ENCODE results near the gene SECTM1.

The SECTM1 gene

GRCh38 chr17:82297280-82297713 is 36.3 kb downstream of the SECTM1 start:
- peak overlapping the region; percentile 71 for H2AFZ ChIP-seq
- no peaks in the 10 kb centered on the region for H3K79me2 ChIP-seq
- peak overlapping the region; percentile 71 for H3K27ac ChIP-seq
- no peaks in the 10 kb centered on the region for H3K27me3 ChIP-seq (ENCODE audit: control insufficient read depth, insufficient read depth, low read length)
- TF ChIP-seq CTCF (IDR thresholded peaks at IDR 0.05), result no peak
- H3K4me3 ChIP-seq (ENCODE audit: low read depth, low read length), result peak overlapping the region; percentile 39
- H3K4me1 ChIP-seq, result peaks cover 8% of the 10 kb centered on the region
- H3K9ac ChIP-seq, result no peak overlapping the region
- no peaks in the 10 kb centered on the region for H3K36me3 ChIP-seq (ENCODE audit: control insufficient read depth, insufficient read depth, low read length)
- no peaks in the 10 kb centered on the region for H3K9me3 ChIP-seq (ENCODE audit: control insufficient read depth, low read length)
- peak overlapping the region; percentile 80 for H3K4me2 ChIP-seq (ENCODE audit: low read length)

- no peak for TF ChIP-seq CTCF (IDR thresholded peaks at IDR 0.05)
Observed at GRCh38 chr17:82296511-82297279, 36.9 kb downstream of the SECTM1 start.

DNA sequence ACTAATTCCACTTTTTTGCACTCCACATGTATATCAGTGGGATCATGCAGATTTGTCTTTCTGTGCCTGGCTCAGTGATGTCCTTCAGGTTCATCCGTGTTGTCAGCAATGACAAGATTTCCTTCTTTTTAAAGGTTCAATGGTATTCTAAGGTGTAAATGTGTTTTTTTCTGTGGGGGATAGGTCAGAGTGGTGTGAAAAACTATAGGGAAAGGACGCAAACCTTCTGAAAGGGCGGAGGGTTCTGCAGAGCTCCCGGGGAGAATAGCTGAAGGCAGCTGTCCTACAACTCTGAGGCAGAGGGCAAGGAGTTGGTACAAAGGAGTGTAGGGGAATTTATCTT is 38.1 kb downstream of the SECTM1 start:
- H3K4me1 ChIP-seq, result peaks cover 8% of the 10 kb centered on the region
- no peaks in the 10 kb centered on the region for H3K9me3 ChIP-seq (ENCODE audit: control insufficient read depth, low read length)

More at GRCh38 chr17:82296511-82297279, 36.9 kb downstream of the SECTM1 start:
- Histone ChIP-seq H3K36me3 (ENCODE audit: control insufficient read depth, insufficient read depth, low read length) (no peaks in the 10 kb centered on the region), H3K9me3 (ENCODE audit: control insufficient read depth, low read length) (no peaks in the 10 kb centered on the region), H2AFZ (no peak overlapping the region), H3K4me1 (peaks cover 8% of the 10 kb centered on the region), H3K27me3 (ENCODE audit: control insufficient read depth, insufficient read depth, low read length) (no peaks in the 10 kb centered on the region), H3K4me2 (ENCODE audit: low read length) (peak overlapping the region; percentile 80), H3K79me2 (no peaks in the 10 kb centered on the region), H3K27ac (peak overlapping the region; percentile 71), H3K9ac (no peak overlapping the region), H3K4me3 (ENCODE audit: low read depth, low read length) (peak overlapping the region; percentile 39)

DNA sequence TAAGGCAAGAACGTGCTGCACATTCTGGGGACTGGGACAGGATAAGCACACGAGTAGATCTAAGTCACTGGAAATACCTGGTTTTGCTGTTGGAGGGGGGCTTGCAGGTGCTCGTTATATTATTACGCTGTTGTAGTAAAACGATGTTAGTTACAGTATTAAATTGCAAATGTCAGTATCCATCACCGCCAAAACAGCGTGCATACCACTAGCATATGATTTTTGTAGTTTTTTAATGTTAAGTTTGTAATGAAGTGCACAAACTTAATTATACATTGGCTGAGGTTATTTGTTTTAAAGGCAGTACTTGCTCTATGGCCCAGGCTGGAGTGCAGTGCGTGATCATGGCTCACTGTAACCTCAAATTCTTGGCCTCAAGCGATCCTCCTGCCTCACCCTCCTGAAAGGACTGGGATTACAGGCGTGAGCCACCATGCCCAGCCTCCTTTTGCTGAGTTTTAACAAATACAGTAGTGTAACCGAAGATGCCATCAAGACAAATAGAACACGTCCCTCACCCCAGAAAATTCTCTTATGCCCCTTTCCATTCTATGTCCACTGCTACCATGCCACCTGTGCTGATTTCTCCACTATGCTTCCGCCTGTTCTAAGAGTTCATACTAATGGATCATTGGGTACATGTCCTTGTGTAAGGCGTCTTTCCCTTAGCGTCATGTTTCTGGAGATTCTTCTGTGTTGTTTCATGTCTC is 39.3 kb downstream of the SECTM1 start:
- H3K36me3 ChIP-seq (ENCODE audit: control insufficient read depth, insufficient read depth, low read length), result no peaks in the 10 kb centered on the region
- H3K9me3 ChIP-seq (ENCODE audit: control insufficient read depth, low read length), result no peaks in the 10 kb centered on the region
- no peaks in the 10 kb centered on the region for H3K27me3 ChIP-seq (ENCODE audit: control insufficient read depth, insufficient read depth, low read length)
- no peaks in the 10 kb centered on the region for H3K79me2 ChIP-seq
- no peak for TF ChIP-seq CTCF (IDR thresholded peaks at IDR 0.05)
- H3K9ac ChIP-seq, result no peak overlapping the region
- peaks cover 11% of the 10 kb centered on the region for H3K4me1 ChIP-seq
- H3K4me2 ChIP-seq (ENCODE audit: low read length), result no peak overlapping the region
- H3K27ac ChIP-seq, result no peak overlapping the region
- H3K4me3 ChIP-seq (ENCODE audit: low read depth, low read length), result no peak overlapping the region
- H2AFZ ChIP-seq, result no peak overlapping the region

More for the DNA sequence above, 38.1 kb downstream of the SECTM1 start:
- H2AFZ ChIP-seq, result no peak overlapping the region
- H3K27me3 ChIP-seq (ENCODE audit: control insufficient read depth, insufficient read depth, low read length), result no peaks in the 10 kb centered on the region
- no peak for TF ChIP-seq CTCF (IDR thresholded peaks at IDR 0.05)
- H3K79me2 ChIP-seq, result no peaks in the 10 kb centered on the region
- no peak overlapping the region for H3K9ac ChIP-seq
- no peak overlapping the region for H3K4me2 ChIP-seq (ENCODE audit: low read length)
- H3K4me3 ChIP-seq (ENCODE audit: low read depth, low read length), result no peak overlapping the region
- H3K27ac ChIP-seq, result no peak overlapping the region
- no peaks in the 10 kb centered on the region for H3K36me3 ChIP-seq (ENCODE audit: control insufficient read depth, insufficient read depth, low read length)
